Hematopoietic multipotent progenitor cell treated with erythropoietin and hydrocortisone succinate and interleukin-3 and kit ligand, for 17 days (in vitro differentiated cells): ENCODE measurements around the gene KRTAP10-1.
"Not testable (repeated sequence)": the region's sequence is repeated elsewhere in the genome, so short reads cannot be mapped to it uniquely, and the experiment has no call there.

ENCODE experiments used
- DNase-seq: peaks from one replicate; pipeline ENCODE4 v3.0.0-alpha.2; 2015; ENCODE audit warnings: low spot score

KRTAP10-1 gene

DNA sequence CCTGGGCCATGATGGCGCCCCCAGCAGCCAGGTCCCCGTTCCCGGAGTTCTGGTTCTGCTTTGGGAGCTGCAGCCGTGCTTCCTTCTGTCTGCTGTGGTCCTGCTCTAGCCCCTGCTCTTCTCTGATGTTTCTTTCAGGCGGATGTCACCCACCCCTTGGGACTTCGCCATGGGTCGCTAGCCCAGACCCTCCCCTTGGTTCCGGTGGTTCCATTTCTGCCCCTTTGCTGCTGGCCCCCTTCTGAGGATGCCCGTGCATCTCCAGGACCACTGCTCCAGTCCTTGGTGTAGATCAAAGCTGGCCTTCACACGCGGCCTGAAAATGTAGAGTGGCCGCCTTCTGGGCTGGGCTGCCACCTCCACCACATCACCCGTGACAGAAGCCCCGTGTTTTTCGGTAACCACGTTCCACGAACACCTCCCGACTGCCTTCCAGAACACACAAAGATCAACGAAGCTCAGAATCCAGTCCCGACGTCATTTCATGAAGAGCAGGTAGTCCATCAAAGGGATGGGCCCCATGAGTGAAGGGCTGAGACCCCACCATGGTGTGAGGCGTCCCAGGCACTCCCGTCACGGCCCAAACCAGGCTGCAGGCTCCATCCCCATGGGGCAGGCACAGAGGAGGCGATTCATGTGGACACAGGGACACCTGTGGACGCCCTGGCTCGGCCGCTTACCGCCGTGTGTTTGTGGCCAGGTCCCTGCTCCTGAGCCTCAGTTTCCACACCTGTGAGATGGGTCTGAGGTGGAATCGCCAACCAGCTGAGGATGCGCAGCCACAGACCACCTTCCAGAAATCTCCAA is 24.4 kb downstream of the KRTAP10-1 start:
- no peak for DNase-seq

DNA sequence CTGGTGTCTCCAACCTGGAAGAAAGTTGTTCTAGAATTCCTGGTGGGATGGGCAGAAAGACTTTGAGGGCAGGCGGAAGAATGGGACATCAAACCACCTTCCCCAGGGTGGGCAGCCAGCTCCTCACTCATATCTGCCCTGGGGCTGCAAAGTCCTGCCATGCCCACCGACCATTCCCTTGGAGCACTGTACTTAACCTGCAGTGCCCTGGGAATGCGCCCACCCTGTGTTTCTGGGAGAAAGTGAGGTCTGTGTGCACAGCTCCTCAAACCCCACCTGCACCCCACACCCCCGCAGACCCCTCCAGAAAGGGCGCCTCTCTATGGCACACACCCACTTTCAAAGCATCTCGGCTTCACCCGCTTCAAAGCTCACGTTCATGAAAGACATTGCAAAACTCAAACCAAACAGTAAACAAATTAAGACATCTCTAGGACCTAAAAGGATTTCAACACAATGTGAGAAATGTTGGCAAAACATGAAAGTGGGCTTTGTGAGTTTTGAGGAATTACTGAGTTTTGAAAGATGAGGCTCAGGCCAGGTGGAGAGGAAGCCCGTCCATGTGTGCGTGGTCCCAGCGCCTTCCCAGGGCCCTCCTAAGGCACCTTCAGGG is 25.1 kb downstream of the KRTAP10-1 start:
- DNase-seq = no peak

GRCh38 chr21:44514218-44514520 is 25.8 kb downstream of the KRTAP10-1 start:
- DNase-seq = no peak

DNA sequence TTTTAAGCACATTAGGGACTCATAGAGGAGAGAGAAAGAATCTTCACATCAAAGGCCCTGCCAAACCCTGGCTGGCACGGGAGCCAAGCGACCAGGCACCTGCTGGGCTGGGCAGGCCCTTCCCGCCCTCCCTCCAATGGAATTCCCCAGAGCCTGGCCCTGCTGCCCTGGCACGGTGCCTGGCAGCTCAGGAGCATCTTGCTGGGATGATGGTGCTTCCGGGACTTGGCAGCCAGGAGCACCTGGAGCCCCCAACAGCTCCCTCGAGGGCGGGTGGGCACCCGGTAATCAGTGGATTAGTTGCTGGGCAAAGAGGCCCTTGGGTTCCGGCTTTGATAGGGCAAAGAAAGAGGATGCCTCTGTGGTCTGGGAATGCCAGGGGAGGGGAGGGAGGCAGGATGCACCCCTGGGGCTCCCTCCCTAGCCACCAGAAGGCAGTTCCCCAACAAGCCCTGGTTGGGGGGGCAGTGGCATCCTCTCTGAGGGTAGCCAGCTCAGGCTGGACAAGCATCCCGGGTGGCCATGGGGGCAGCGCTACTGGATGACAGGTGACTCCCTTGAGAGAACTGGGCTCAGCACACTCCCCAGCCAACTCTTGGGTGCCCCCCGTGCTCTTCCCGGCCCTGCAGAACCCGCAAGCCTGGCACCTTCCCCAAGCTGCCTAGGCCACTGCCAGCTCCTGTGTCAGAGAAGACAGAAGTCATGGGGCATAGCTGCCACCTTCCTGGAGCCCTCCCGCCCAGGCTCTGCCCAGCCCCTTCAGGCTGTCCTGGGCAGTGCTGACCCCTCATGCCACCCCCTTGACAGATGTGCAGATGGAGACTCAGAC is 26.4 kb downstream of the KRTAP10-1 start:
- DNase-seq = no peak

DNA sequence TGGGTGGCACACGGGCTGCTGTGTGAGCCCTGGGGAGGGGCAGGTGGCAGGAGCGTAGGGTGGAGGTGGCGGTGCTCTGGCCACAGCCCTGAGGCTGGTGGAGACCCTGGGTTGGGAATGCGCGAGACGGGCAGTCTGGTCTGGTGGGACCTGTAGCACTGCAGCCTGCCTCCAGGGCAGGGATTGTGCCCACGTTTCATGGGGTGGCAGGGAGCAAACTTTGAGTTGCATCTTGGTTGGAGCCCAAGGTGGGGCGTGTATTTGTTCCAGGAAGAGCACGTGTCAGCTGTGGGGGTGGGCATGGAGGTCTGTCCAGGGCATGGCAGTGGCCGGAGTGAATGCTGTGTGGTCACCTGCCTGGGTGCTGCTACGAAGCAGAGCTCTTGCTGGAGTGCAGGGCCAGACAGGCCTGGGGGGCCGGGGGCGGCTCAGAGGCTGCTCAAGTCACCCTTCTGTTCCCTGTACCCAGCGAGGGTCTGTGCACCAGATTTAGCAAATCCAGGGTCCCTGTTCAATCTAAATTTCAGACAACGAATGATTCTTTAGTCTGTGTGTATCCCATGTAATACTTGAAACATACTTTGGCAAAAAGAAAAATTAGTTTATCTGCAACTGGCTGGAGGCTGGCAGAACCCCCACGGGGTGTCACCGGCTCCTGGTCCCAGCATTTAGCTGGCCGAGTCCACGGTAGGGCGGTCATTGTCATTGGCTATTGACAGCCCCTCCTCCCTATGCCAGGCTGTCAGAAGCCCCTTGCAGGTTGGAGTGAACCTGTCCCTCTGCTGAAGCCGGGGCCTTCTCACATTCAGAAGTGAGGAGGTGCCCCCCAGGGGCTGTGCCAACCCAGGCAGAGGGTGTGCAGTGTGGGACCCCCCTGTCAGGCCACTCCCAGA is 27.3 kb downstream of the KRTAP10-1 start:
- DNase-seq = no peak

GRCh38 chr21:44511938-44512275 is 28.1 kb downstream of the KRTAP10-1 start:
- DNase-seq = no peak

GRCh38 chr21:44511219-44511937 is 28.6 kb downstream of the KRTAP10-1 start:
- DNase-seq = no peak

GRCh38 chr21:44510508-44511218 is 29.3 kb downstream of the KRTAP10-1 start:
- DNase-seq = peak; percentile 54

DNA sequence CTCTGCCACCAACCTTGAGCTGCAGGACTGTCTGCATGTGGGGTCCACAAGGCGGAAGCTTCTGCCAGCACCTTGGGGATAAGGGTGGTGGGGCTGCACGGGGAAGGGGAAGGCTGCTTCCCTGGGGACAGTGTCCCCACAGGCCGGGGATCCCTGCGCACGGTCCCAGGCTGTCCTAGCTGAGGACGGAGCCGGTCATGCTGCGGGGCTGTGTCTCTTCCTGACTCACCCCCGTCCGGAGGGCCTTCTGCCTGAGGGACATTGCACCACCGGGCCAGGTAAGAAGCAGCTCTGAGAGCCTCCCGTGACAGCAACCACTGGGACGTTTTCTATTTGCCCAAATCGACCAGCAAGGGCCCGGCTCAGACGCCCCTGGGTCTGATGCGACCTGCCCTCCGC is 29.9 kb downstream of the KRTAP10-1 start:
- DNase-seq = no peak

GRCh38 chr21:44509539-44509938 is 30.5 kb downstream of the KRTAP10-1 start:
- no peak for DNase-seq

DNA sequence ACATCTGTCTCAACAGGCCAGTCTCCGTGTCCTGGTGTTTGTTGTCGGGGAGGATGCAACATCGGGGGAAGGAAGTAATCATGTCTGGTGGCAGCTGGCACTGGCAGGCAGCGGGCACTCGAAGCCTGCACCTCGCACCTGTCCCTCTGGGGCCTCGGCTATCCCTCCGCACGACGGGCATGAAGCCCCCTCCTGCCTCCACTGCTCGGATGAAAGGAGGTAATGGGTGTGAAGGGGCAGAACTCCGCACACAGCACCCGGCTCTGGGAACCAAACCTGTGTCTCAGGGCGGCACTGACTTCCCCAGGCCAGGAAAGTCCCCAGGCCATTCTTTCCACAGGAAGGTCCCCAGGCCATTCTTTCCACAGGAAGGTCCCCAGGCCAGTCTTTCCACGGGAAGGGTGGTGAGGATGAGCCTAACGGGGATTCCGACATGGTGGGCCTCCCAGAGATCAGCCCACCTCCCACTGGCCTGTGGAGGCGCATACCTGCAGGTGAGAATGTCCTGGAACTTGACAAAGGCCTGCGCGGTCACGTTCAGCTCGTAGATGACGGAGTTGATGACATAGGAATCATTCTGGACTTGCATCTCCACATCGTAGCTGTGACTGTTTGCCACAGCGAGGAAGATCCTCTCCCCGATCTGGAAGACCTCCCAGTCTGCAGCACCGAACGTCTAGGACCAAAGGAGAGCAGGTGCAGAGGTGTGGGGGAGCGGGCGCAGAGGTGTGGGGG is 31.1 kb downstream of the KRTAP10-1 start:
- DNase-seq = no peak

- no peak for DNase-seq
Observed at GRCh38 chr21:44508426-44508710, 31.6 kb downstream of the KRTAP10-1 start.

DNA sequence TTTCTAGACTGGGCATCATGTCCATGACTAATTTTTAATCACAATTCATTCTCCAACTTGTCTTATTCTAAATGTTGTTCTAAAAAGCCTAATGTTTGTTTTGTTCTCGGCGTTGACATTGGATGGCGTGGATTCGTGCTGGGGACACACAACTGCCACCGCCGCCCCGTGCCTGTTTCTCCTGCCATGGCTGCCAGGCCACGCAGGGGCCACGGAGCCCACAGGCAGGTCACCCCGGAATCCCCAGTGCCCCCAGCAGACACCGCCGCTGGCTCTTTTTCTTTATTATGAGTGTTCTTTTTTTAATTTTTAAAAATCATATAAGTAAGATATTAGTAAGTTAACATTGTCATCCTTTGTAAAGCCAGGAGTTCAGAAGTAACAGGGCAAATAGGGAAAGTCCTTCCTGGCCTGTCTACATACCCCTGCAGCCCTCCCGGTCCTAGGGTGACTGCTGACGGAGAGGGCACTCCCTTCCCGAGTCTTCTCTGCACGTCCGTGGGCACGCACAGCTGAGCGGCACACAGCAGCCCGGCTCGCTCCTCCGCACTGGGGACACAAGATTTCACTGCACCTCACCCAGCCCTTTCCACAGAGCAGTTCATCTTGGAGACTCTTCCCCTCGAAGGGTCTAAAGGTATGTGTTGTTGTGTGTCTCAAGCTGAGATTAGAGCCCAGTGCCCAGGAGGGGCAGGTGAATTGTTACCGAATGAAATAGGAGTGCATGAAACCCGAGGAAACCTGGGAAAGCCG is 32.1 kb downstream of the KRTAP10-1 start:
- DNase-seq = no peak

GRCh38 chr21:44506279-44507255 is 33.4 kb downstream of the KRTAP10-1 start:
- DNase-seq = no peak

DNA sequence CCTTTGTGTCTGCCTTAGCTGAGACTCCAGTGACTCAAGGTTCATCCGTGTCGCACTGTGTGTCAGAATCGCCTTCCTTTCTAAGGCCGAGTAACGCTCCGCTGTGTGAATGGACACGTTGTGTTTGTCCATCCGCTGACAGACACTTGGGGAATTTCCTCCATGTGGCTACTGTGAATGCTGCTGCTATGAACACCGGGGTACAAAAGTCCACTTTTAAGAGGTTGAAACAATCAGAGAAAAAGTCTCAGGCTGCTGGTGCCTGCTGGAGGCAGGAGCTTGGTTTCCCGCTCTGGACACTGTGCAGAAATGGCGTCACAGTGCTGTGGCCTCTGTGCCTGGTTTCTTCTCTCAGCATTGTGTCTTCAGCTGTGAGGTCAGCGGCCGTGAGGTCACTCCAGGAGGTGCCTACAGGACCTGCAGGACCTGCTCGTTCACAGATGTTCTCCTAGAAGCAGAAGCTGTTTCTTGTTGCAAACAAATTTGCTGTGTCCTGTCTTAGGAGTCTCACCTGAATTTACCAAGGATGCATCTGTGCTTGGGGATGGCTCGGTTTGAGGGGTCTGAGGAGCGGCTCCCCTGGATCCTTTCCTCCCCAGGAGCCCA is 34.2 kb downstream of the KRTAP10-1 start:
- DNase-seq = no peak

DNA sequence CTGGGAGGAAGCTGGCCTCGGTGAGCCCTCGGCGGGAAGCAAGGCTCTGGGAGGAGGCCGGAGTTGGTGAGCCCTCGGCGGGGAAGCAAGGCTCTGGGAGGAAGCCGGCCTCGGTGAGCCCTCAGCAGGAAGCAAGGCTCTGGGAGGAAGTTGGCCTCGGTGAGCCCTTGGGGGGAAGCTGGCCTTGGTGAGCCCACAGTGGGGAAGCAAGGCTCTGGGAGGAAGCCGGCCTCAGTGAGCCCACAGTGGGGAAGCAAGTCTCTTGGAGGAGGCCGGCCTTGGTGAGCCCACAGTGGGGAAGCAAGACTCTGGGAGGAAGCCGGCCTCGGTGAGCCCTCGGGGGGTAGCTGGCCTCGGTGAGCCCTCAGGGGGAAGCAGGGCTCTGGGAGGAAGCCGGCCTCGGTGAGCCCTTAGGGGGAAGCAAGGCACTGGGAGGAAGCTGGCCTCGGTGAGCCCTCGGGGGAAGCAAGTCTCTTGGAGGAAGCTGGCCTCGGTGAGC is 36.0 kb downstream of the KRTAP10-1 start:
- no peak for DNase-seq

GRCh38 chr21:44503006-44503889 is 36.7 kb downstream of the KRTAP10-1 start:
- not testable (repeated sequence) for DNase-seq
